NCI-H748 (cell line): ENCODE measurements around the gene HDAC9.
"Not testable (repeated sequence)": the region's sequence is repeated elsewhere in the genome, so short reads cannot be mapped to it uniquely, and the experiment has no call there.

Source experiments
- DNase-seq: peaks from one replicate; lab custom pipeline; 2025; ENCODE audit not compliant: unreplicated experiment; lab: John Stamatoyannopoulos, UW

HDAC9 gene

GRCh38 chr7:18936265-18936664 lies 440.7 kb downstream of the HDAC9 start:
- DNase-seq, result no peak

GRCh38 chr7:18939771-18940592 lies 444.4 kb downstream of the HDAC9 start:
- DNase-seq, result no peak

- no peak for DNase-seq
Measured at GRCh38 chr7:18940593-18941134, 445.1 kb downstream of the HDAC9 start.

GRCh38 chr7:18941207-18941606 lies 445.7 kb downstream of the HDAC9 start:
- no peak for DNase-seq

- DNase-seq, result no peak
Measured at GRCh38 chr7:18948521-18948920, 453.0 kb downstream of the HDAC9 start.

GRCh38 chr7:18952846-18953245 lies 457.3 kb downstream of the HDAC9 start:
- no peak for DNase-seq

- no peak for DNase-seq
Measured at GRCh38 chr7:18958627-18959026, 463.1 kb downstream of the HDAC9 start.

- no peak for DNase-seq
Measured at GRCh38 chr7:18960725-18961124, 465.2 kb downstream of the HDAC9 start.

- DNase-seq, result no peak
Measured at GRCh38 chr7:18962031-18962430, 466.5 kb downstream of the HDAC9 start.

- DNase-seq, result no peak
Measured at GRCh38 chr7:18965657-18966056, 470.1 kb downstream of the HDAC9 start.

GRCh38 chr7:18967755-18968154 lies 472.2 kb downstream of the HDAC9 start:
- DNase-seq, result not testable (repeated sequence)

- DNase-seq, result no peak
Measured at GRCh38 chr7:18971839-18972238, 476.3 kb downstream of the HDAC9 start.

GRCh38 chr7:18974803-18975202 lies 479.3 kb downstream of the HDAC9 start:
- no peak for DNase-seq

GRCh38 chr7:18975276-18975675 lies 479.7 kb downstream of the HDAC9 start:
- DNase-seq, result no peak

- no peak for DNase-seq
Measured at GRCh38 chr7:18975689-18976280, 480.2 kb downstream of the HDAC9 start.

- DNase-seq, result no peak
Measured at GRCh38 chr7:18976715-18977471, 481.3 kb downstream of the HDAC9 start.

- DNase-seq, result no peak
Measured at GRCh38 chr7:18978108-18978495, 482.6 kb downstream of the HDAC9 start.

- DNase-seq, result not testable (repeated sequence)
Measured at GRCh38 chr7:18990700-18991099, 495.2 kb downstream of the HDAC9 start.

- no peak for DNase-seq
Measured at GRCh38 chr7:18993933-18994668, 498.6 kb downstream of the HDAC9 start.

GRCh38 chr7:18995270-18995671 lies 499.7 kb downstream of the HDAC9 start:
- no peak for DNase-seq
